Nephron (organoid): ENCODE results near the gene NKAIN2.
"Not testable (repeated sequence)": the region's sequence is repeated elsewhere in the genome, so short reads cannot be mapped to it uniquely, and the experiment has no call there.

Experiments used
- H3K27ac Mint-ChIP-seq, 3 experiments: 2 replicates each; pipeline ENCODE4 v1.8.0; 2020; ENCODE audit warnings: mixed read lengths in 3 of 3, mild to moderate bottlenecking in 2 of 3, moderate library complexity in 1 of 3
- H3K27me3 Mint-ChIP-seq: 2 replicates; pipeline ENCODE4 v1.8.0; 2021; ENCODE audit warnings: low read depth, mild to moderate bottlenecking, moderate library complexity, mixed read lengths
- H3K36me3 Mint-ChIP-seq: 2 replicates; pipeline ENCODE4 v1.8.0; 2020; ENCODE audit warnings: low read depth, mixed read lengths
- H3K4me1 Mint-ChIP-seq: 2 replicates; pipeline ENCODE4 v1.8.0; 2020; ENCODE audit warnings: mixed read lengths
- H3K4me3 Mint-ChIP-seq, 3 experiments: 2 replicates each; pipeline ENCODE4 v1.8.0; 2020; ENCODE audit warnings: mild to moderate bottlenecking in 3 of 3, mixed read lengths in 3 of 3, moderate library complexity in 2 of 3
- H3K9me3 Mint-ChIP-seq: 2 replicates; pipeline ENCODE4 v1.8.0; 2020; ENCODE audit warnings: mixed read lengths
- TF ChIP-seq, protein P1 (sequence below), 3 experiments: fragments of 200-600 bp; sonication (generic); IDR thresholded peaks; one replicate each; pipeline ENCODE4 v1.5.0; 2021; ENCODE audit warnings: antibody characterized with exemption in 3 of 3; ENCODE audit not compliant: unreplicated experiment in 3 of 3

Gene NKAIN2

DNA sequence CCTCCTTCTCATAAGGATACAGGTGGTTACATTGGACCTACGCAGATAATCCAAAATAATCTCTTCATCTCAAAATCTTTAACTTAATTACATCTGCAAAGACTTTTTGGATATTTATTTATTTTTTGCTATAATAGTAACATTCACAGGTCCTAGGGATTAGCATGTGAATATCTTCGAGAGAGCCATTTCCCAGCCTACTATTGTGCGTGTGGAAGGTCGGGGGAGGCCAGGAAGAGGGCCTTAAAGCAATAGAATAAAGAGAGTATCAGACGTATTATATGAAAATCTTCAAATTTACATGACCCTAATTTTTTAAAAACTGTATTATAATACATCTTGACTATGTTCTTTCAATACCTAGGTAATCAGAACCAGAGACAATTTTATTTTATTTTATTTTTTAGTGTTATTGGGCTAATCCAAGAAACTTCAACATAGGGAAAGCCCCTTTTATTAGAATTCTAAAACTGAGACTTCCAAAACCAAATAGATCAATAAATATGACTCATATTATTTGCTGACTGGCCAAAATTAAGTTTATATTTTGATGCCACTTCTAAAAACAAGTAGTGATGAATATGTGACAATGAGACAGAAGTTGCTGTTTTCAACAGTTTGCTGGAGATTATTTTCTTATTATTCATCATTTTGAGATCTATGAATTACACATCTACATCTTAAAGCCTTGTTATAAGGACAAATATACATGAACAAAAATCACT lies 536.1 kb downstream of the NKAIN2 start:
- H3K4me3 Mint-ChIP-seq: no peak overlapping the region
- no peaks in the 10 kb centered on the region for H3K27me3 Mint-ChIP-seq
- peaks cover 4% of the 10 kb centered on the region for H3K9me3 Mint-ChIP-seq
- no peaks in the 10 kb centered on the region for H3K36me3 Mint-ChIP-seq
- no peak overlapping the region for H3K27ac Mint-ChIP-seq
- no peaks in the 10 kb centered on the region for H3K4me1 Mint-ChIP-seq
- TF ChIP-seq, protein P1, sequence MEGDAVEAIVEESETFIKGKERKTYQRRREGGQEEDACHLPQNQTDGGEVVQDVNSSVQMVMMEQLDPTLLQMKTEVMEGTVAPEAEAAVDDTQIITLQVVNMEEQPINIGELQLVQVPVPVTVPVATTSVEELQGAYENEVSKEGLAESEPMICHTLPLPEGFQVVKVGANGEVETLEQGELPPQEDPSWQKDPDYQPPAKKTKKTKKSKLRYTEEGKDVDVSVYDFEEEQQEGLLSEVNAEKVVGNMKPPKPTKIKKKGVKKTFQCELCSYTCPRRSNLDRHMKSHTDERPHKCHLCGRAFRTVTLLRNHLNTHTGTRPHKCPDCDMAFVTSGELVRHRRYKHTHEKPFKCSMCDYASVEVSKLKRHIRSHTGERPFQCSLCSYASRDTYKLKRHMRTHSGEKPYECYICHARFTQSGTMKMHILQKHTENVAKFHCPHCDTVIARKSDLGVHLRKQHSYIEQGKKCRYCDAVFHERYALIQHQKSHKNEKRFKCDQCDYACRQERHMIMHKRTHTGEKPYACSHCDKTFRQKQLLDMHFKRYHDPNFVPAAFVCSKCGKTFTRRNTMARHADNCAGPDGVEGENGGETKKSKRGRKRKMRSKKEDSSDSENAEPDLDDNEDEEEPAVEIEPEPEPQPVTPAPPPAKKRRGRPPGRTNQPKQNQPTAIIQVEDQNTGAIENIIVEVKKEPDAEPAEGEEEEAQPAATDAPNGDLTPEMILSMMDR (IDR thresholded peaks at IDR 0.05; ENCODE audit: unreplicated experiment in 3 of 3): no peak

DNA sequence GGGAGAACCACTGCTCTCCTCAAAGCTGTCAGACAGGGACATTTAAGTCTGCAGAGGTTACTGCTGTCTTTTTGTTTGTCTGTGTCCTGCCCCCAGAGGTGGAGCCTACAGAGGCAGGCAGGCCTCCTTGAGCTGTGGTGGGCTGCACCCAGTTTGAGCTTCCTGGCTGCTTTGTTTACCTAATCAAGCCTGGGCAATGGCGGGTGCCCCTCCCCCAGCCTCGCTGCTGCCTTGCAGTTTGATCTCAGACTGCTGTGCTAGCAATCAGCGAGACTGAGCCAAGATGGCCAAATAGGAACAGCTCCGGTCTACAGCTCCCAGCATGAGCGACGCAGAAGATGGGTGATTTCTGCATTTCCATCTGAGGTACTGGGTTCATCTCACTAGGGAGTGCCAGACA lies 544.7 kb downstream of the NKAIN2 start:
- not testable (repeated sequence) for H3K9me3 Mint-ChIP-seq, H3K27ac Mint-ChIP-seq, H3K27me3 Mint-ChIP-seq, H3K4me3 Mint-ChIP-seq, H3K36me3 Mint-ChIP-seq, H3K4me1 Mint-ChIP-seq

DNA sequence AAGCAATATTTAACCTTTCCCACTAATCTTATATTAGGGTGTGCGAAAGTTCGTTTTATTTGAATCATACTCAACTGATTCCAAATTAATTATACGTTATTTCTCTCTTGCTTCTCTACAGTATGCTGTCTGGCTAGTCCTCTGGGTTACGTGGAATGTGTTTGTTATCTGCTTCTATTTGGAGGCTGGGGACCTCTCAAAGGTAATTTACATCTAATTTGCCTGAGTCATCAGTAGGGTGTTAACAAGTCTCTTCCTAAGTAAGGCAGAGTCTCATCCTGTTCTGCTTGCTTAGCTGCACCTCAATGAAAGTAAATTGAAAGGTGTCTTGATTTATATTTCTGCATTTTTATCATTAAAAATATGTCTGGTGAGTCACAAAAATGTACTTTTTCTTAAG lies 551.5 kb downstream of the NKAIN2 start:
- Mint-ChIP-seq H3K4me3 (no peak overlapping the region), H3K27ac (no peak overlapping the region), H3K9me3 (peaks cover 3% of the 10 kb centered on the region), H3K36me3 (no peaks in the 10 kb centered on the region), H3K27me3 (no peaks in the 10 kb centered on the region), H3K4me1 (peaks cover 4% of the 10 kb centered on the region)
- TF ChIP-seq, protein P1 (IDR thresholded peaks at IDR 0.05; ENCODE audit: unreplicated experiment in 3 of 3): no peak

DNA sequence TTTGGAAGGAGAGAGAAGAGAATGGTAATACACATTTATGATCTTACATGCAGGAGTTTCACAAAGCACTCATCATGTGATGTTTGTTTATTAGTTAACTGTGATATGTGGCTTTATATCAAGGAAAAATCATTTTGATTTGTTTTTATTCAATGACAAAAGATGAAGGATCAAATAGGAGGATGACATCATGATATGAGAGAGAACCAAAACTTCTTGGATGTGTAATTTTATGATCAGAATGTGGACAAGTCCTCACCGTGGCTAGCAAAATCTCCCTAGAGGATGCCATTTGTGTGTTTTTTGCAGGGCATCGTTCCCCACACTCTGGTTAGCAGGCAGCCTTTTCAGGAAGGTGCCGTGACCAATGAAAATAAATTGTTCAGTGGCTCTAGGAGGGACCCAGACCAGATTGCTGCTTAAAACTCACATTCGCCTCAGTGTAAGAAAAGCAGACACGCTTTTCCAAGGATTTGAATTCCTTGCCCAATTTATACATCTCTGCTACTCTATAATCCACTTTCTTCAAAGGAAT lies 552.7 kb downstream of the NKAIN2 start:
- Mint-ChIP-seq H3K36me3 (no peaks in the 10 kb centered on the region), H3K27me3 (no peaks in the 10 kb centered on the region)
- TF ChIP-seq, protein P1 (IDR thresholded peaks at IDR 0.05; ENCODE audit: unreplicated experiment in 3 of 3): no peak

DNA sequence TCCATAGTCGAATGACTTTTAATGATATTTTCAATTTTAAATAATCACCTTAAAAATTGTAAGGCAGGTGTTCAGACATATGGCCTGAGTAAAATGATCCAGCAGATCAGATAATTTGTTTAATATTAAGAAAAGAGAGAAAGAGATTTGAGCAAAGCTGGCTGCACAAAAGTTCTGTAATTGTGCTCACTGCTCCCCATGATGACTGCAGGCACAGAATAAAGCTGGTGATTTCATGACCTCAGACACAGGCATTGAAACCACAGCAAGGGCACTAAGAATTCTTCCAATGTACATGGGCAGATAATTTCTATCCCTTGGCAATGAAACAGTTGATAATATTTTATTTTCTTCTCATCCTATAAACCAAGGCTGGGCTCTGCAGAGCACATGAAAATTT lies 553.1 kb downstream of the NKAIN2 start:
- Mint-ChIP-seq H3K9me3 (peaks cover 3% of the 10 kb centered on the region), H3K36me3 (no peaks in the 10 kb centered on the region), H3K27me3 (no peaks in the 10 kb centered on the region), H3K4me1 (peaks cover 4% of the 10 kb centered on the region), H3K4me3 (no peak overlapping the region), H3K27ac (no peak overlapping the region)
- TF ChIP-seq, protein P1 (IDR thresholded peaks at IDR 0.05; ENCODE audit: unreplicated experiment in 3 of 3): no peak

More for the DNA sequence above, 552.7 kb downstream of the NKAIN2 start:
- no peak overlapping the region for H3K27ac Mint-ChIP-seq
- H3K4me3 Mint-ChIP-seq: no peak overlapping the region
- peaks cover 3% of the 10 kb centered on the region for H3K9me3 Mint-ChIP-seq
- peaks cover 4% of the 10 kb centered on the region for H3K4me1 Mint-ChIP-seq

DNA sequence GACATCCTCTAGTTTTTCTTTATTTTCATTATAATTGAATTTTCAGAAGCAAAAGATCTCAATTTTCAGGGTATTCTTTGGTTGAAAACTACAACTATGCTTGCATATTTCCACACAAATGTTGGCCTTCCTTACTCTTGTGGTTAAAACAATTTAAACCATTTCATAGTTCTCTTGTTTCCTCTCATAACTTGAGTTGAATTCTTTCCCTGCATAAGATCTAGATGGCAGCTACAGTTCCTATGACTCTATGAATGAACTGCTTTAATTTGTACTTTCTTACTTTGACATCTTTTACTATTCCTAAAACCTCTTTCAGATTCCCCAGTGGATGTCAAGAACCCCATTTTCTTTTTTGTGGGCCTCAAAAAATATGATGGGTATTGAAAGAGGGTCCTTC lies 564.5 kb downstream of the NKAIN2 start:
- TF ChIP-seq, protein P1 (IDR thresholded peaks at IDR 0.05; ENCODE audit: unreplicated experiment in 3 of 3): no peak

More for the DNA sequence above, 564.5 kb downstream of the NKAIN2 start:
- Mint-ChIP-seq H3K9me3 (peaks cover 4% of the 10 kb centered on the region), H3K36me3 (no peaks in the 10 kb centered on the region), H3K4me3 (no peak overlapping the region), H3K27ac (no peak overlapping the region), H3K4me1 (peaks cover 12% of the 10 kb centered on the region), H3K27me3 (no peaks in the 10 kb centered on the region)
